GM20431 (cell line): ENCODE data around the gene TMEM121B.

ENCODE experiments used
- in situ Hi-C: fragments of 300-500 bp; cut with MseI, MboI; formaldehyde crosslinking; loops from one replicate; pipeline ENCODE4 v1.15.0; 2020; ENCODE audit warnings: low sequenced_read_pairs; ENCODE audit not compliant: unreplicated experiment

TMEM121B gene

GRCh38 chr22:17140022-17140421 lies 18.9 kb upstream of the TMEM121B start:
- in situ Hi-C loops, result no loop called here

- in situ Hi-C loops, result no loop called here
These were observed 17.4 kb upstream of the TMEM121B start for GRCh38 chr22:17138513-17138912.

- in situ Hi-C loops, result no loop called here
These were observed 16.8 kb upstream of the TMEM121B start for GRCh38 chr22:17137861-17138425.

DNA sequence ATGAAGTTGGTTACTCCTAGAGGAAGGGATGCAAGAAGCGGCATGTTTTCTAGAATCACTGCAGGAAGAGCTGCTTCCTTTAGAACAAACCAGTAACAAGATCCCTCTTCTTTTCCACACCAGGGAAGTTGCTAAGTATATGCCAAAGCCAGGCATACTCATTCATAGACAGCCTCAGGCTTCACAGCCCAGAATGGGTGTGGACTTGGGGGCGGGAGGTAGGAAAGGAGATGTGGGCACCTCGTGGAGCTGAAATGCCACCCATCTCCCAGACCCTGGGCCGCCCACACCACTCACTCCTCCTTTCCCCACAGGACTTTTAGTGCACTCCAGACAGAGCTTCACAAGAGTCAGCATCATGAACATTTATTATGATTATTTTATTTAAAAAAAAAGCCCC lies 16.0 kb upstream of the TMEM121B start:
- in situ Hi-C loops, result no loop called here

- in situ Hi-C loops, result no loop called here
These were observed 14.1 kb upstream of the TMEM121B start for GRCh38 chr22:17135153-17135760.

GRCh38 chr22:17133137-17133536 lies 12.0 kb upstream of the TMEM121B start:
- in situ Hi-C loops, result no loop called here

DNA sequence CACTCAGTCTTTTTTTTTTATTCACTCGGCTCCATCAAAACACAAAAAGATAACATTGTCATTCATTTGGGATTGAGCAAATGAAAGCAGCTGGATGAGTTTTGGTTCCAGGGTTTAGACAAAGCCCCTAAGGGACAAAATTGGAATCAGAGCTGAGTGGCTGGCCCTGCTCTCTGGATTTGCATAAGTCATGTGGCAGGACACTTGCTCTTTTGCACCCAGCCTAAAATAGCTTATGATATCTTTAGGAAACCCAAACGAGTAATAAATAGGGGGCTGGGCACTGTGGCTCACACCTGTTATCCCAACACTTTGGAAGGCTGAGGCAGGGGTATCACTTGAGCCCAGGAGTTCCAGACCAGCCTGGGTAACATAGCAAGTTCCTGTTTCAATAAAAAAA lies 11.0 kb upstream of the TMEM121B start:
- in situ Hi-C loops, result no loop called here

GRCh38 chr22:17131686-17132085 lies 10.5 kb upstream of the TMEM121B start:
- in situ Hi-C loops, result no loop called here

DNA sequence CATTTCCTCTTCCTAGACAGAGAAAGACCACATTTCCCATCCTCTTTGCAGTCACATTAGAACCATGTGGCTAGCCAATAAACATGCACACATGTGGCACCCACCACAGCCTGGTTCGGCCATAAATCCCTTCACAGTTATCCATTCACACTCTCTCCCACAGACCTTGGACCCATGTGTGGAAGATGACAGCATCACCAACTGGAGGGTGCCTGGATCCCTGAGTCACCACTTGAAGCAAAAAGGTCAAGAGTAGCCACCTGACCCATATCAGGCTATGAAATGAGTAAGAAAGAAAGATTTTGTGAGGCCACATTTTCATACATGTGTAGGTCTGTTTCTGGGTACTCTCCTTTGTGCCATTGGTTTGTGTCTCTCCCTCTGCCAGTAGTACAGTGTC lies 9.0 kb upstream of the TMEM121B start:
- in situ Hi-C loops, result no loop called here

DNA sequence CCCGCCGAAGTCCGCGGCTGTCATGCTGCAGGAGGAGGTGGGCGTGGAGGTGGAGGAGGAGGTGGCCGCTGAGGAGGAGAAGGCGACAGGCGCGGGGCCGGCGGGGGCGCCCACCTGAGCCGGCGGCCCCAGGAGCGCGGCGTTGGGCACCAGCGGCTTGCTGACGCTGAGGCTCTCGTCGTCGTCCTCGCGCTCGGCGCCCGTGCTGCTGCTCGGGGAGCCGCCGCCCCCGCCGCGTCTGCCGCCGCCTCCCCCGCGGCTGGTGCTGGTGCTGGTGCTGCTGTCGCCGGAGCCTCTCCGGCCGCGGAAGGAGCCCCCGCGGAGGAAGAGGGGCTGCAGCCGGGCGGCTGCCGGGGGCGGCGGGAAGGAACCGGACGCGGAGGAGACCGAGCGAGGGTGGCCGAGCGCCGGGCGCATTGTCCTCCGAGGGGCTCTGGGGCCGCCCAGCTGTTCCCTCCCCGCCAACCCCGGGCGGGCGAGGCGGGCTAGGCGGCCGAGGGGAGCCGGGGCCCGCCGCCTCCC lies 388 bp downstream of the TMEM121B start:
- in situ Hi-C loops, result no loop called here

GRCh38 chr22:17120281-17120680 lies 879 bp downstream of the TMEM121B start:
- in situ Hi-C loops, result no loop called here

DNA sequence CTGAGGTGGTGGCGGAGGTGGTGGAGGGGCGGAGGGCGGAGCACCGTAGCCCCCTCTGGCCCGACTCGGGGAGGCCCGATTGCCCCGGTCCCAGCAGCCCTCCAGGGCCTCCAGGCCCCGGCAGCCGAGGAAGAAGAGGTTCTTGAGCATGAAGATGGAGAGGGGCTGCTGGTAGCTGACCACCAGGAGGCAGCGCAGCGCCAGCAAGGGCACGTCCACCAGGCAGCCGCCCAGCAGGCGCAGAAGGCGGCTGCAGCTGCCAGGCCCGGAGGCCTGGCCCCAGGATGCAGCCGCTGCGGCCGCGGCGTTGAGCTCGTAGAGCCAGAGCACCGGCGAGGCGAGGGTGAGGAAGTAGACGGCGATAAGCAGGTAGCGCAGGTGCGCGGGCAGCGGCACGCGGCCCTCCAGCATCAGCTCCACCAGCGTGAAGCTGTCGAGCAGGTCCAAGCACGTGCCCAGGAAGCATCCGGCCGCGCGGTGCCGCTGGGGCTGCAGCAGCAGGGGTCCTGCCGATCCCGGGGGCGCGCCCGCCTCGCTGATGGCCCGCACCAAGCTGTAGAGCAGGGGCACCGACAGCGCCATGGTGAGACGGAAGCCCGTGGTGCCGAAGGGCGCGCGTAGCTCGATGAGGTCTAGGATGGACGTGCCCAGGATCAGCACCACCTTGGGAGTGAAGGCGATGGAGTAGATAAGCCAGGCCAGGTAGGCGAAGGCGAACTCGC lies 1.5 kb downstream of the TMEM121B start:
- in situ Hi-C loops, result no loop called here

DNA sequence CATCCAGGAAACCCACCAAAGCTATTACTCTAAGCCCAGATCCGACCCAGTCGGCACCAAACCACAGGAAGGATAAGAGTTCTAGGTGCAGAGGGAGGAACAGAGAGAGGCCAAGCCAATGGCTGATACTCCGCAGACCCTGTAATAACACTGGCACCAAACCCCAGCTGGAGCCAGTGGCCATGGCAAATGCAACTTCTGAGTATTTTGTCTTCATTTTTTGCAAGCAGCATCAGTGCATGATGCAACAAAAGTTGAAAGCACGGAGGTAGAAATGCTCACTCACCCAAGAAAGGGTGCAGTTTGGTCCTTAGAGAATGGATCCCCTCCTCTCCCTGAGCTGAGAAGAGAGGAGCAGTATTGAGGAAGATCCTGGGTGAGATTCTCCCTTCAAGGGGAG lies 2.8 kb downstream of the TMEM121B start:
- in situ Hi-C loops, result no loop called here

DNA sequence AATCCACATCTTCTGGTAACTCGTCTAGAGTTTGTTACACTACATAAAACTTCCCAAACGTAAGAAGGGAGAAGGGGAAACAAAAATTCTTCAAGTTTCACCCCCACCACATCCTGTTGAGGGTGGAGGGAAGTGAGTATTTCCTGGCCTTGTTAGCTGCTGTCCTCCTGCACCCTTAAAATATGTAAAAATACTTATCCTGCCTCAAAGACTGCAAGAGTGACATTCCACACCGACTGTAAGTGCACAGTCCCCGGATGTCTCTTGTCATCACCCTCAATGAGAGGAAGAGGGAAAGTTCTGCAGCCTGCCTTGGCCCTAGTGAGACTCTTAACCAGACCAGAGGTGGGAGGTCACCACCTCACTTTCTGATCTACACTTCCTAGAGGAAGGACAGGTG lies 3.3 kb downstream of the TMEM121B start:
- in situ Hi-C loops, result no loop called here

DNA sequence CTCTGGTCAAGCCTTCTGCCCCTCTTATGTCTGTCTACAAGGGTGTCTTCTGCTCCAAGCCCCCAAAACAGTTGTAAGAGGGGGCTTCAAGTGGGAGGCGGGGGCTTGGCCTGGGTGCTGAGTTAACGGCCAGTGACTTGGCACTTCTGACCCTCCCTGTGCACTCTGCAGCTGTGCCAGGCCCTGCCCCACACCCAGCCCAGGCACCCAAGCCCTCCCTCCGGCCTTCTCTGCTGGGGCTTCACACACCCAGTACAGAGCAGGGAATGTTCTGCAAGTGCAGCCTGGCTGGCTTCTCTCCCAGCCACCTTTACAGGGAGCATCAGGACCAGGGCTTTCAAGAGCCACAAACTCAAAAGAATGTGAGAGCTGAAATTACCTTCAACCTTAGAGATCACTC lies 3.8 kb downstream of the TMEM121B start:
- in situ Hi-C loops, result no loop called here

- in situ Hi-C loops, result no loop called here
These were observed 4.4 kb downstream of the TMEM121B start for GRCh38 chr22:17116572-17117330.

DNA sequence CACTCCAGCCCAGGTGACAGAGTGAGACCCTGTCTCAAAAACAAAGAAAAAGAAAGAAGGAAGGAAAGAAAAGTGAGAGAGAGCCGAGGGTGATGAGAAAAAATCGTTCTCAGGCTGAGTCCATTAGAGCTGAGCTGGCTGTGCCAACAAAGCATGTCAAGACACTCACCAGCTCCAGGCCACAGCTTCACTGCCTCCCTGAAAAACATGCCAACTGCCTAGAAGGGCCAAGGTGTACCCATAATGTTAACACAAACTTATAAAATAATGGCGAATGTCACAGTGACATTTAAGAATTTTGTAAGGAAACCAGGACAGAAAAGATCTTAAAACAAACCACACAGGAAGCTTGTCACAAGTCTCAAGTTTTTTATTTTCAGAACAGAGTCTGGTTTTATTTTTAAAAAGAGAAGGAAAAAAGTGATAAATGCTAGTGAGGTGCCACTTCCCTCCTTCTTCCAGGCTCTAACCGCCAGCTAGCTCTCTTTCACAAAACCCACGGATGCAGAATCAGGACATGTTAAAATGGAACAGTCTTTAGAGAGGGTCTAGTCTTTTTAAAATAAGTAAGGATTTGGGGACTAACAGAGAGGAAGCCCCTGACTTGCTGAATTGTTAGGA lies 5.1 kb downstream of the TMEM121B start:
- in situ Hi-C loops, result no loop called here

DNA sequence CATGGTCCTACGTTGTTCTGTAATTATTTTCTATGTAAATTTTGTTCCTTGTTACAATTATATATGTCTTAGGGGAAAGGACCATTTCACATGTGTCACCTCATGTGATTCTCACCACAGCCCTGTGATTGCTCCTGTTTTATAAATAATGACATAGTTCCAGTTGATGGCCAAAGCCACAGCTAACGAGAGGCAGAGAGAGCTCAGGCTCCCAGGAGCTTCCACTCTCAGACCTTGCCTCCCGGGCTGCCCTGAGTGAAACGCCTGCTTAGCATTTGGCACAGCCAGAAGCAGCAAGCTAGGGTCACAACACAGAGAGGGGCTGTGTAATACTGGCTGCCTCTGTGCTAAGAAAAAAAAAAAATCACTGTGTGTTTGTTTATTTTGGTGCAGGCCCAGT lies 5.9 kb downstream of the TMEM121B start:
- in situ Hi-C loops, result no loop called here

DNA sequence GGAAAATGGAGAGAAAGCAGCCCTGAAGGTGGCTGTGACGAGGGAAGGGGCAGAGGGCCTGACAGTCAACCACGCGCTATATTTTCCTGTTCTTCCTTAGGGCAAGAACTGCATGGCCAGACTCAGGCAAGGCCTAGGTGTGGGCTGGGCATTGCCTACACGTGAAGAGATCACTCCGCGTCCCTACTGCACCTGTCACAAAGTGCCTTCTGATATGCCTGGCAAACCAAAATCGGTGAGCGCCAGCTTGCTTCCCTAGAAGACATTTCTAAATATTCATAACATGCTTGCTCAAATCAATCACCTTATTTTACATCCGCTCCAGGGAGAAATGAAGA lies 6.3 kb downstream of the TMEM121B start:
- in situ Hi-C loops, result no loop called here

DNA sequence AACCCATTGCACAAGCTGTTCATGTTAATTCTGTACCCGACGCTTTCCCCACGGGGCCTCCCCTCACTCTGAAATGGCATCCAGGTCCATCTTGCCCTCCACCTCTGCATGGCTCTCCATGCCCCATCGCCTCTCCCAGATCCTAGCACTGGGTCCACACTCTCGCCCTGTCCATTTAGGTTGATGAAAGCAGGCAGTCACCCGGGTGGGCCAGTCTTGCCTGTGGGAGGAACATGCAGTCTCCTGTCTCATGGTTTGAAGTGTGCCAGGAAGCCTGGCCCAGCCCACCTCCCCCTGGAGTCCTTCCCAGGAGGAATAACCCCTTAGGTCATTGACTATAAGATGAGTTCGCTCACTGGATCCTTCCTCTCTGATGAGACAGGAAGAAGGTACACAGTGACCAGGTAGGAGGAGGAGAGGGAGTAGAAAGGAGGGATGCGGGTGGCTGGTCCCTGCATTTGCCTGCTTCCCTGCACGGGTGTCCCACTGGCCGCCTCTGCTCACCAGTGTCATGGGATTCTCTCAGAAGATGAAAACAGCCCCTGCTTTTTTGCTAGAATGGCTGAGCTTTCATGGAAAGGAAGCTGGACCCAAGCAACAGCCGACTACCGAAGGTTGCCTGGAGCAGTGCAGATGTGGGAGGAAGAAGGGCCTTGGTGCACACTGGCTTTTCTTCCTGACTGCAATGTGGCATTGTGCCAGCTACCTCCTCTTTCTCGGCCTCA lies 6.8 kb downstream of the TMEM121B start:
- in situ Hi-C loops, result no loop called here
